Type B pancreatic cell (in vitro differentiated cells): ENCODE data around the gene CCDC12. TPM values are rescaled to one million over a fixed set of nuclear protein-coding genes. Genes with fewer than 3 reads are reported as not detected.
A peak's percentile ranks its signal among the peaks of the same experiment; 100 is the strongest.

ENCODE experiments used
- DNase-seq: peaks from one replicate; pipeline ENCODE4 v3.0.0; 2021; ENCODE audit warnings: mixed read lengths; ENCODE audit not compliant: unreplicated experiment; ENCODE audit errors: extremely low spot score
- H3K27ac Mint-ChIP-seq: 2 replicates; pipeline ENCODE4 v1.8.0; 2021; ENCODE audit warnings: mild to moderate bottlenecking, mixed read lengths
- H3K27me3 Mint-ChIP-seq: 2 replicates; pipeline ENCODE4 v1.8.0; 2021; ENCODE audit warnings: mixed read lengths
- H3K36me3 Mint-ChIP-seq: 2 replicates; pipeline ENCODE4 v1.8.0; 2021; ENCODE audit warnings: mixed read lengths
- H3K4me1 Mint-ChIP-seq: one replicate; pipeline ENCODE4 v1.8.0; 2021; ENCODE audit warnings: mixed read lengths; ENCODE audit not compliant: unreplicated experiment
- H3K4me3 Mint-ChIP-seq: 2 replicates; pipeline ENCODE4 v1.8.0; 2021; ENCODE audit warnings: mild to moderate bottlenecking, mixed read lengths
- H3K9me3 Mint-ChIP-seq: 2 replicates; pipeline ENCODE4 v1.8.0; 2021; ENCODE audit warnings: mixed read lengths
- total RNA-seq: library from RNA; stranded (reverse); gene quantifications from 2 replicates; pipeline ENCODE4 v1.2.1, GENCODE V29; 2021; ENCODE audit warnings: low replicate concordance
- TF ChIP-seq, protein P1 (sequence below): fragments of 200-600 bp; sonication (generic); conservative IDR thresholded peaks from 2 replicates; pipeline ENCODE4 v1.5.0; 2021; ENCODE audit warnings: antibody characterized with exemption, mild to moderate bottlenecking

Gene CCDC12
- total RNA-seq, 1 donor from 2014 or later: 46.7 TPM

DNA sequence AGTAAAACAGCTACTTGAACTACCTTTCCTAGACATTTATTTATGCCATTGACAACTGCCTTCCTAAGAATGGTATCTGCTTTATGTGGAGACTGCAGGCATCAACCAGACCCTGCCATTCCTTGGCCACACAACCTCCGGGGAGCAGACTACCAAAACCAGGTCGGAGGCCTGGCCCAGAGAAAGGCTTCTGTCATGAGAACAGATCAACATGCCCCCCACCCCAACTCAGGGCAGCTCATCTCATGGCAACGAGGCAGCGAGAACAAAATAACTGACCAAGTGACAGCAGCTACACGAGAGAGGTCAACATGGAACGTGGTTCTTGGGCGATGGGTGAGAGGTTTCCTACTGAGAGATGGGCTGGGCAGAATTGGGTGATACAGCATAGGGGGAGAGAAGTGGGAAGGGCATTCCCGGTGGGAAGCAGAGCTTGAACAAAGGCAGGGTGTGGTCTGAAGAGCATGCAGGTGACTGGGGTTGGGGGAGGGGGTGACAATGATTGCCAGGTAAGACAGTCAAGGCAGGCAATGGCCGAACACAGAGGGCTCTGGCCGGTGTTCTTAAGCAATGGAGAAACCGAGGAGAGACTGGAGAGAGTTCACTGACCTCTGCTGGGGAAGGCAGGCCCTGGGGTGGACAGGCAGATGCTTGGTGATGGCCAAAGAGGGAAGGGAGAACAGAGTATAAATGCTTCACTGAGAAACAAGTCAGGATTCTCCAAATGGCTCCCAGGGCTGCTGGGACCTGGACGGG is 33.9 kb downstream of the CCDC12 start:
- Mint-ChIP-seq H3K4me1 (peaks cover 69% of the 10 kb centered on the region), H3K9me3 (peaks cover 9% of the 10 kb centered on the region), H3K27ac (peak overlapping the region; percentile 97), H3K27me3 (no peaks in the 10 kb centered on the region), H3K36me3 (peaks cover 42% of the 10 kb centered on the region), H3K4me3 (peak overlapping the region; percentile 65)
- DNase-seq: no peak
- TF ChIP-seq, protein P1, sequence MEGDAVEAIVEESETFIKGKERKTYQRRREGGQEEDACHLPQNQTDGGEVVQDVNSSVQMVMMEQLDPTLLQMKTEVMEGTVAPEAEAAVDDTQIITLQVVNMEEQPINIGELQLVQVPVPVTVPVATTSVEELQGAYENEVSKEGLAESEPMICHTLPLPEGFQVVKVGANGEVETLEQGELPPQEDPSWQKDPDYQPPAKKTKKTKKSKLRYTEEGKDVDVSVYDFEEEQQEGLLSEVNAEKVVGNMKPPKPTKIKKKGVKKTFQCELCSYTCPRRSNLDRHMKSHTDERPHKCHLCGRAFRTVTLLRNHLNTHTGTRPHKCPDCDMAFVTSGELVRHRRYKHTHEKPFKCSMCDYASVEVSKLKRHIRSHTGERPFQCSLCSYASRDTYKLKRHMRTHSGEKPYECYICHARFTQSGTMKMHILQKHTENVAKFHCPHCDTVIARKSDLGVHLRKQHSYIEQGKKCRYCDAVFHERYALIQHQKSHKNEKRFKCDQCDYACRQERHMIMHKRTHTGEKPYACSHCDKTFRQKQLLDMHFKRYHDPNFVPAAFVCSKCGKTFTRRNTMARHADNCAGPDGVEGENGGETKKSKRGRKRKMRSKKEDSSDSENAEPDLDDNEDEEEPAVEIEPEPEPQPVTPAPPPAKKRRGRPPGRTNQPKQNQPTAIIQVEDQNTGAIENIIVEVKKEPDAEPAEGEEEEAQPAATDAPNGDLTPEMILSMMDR: no peak

DNA sequence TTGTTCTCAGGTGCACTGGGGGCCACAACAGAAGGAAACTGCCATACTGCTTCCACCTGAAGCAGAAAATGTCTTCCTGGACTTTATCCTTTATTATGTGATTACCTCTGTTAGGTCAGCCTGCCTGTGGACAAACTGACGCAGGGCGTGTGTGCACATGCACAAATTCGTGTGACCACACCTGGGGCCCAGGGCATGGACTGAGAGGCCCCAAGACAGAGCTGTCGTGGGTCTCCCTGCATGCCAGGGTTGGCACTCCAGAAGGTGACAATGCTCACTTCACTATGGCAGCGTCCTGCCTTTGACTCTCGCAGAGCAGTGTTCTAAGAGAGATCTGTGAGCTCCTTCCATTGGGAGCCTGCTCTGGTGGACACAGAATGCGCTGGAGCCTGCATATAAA is 34.5 kb downstream of the CCDC12 start:
- H3K36me3 Mint-ChIP-seq: peaks cover 41% of the 10 kb centered on the region
- H3K27ac Mint-ChIP-seq: peak overlapping the region; percentile 97
- H3K4me3 Mint-ChIP-seq: no peak overlapping the region
- H3K27me3 Mint-ChIP-seq: no peaks in the 10 kb centered on the region
- H3K4me1 Mint-ChIP-seq: peaks cover 66% of the 10 kb centered on the region
- peaks cover 9% of the 10 kb centered on the region for H3K9me3 Mint-ChIP-seq
- DNase-seq: no peak
- TF ChIP-seq, protein P1: no peak

DNA sequence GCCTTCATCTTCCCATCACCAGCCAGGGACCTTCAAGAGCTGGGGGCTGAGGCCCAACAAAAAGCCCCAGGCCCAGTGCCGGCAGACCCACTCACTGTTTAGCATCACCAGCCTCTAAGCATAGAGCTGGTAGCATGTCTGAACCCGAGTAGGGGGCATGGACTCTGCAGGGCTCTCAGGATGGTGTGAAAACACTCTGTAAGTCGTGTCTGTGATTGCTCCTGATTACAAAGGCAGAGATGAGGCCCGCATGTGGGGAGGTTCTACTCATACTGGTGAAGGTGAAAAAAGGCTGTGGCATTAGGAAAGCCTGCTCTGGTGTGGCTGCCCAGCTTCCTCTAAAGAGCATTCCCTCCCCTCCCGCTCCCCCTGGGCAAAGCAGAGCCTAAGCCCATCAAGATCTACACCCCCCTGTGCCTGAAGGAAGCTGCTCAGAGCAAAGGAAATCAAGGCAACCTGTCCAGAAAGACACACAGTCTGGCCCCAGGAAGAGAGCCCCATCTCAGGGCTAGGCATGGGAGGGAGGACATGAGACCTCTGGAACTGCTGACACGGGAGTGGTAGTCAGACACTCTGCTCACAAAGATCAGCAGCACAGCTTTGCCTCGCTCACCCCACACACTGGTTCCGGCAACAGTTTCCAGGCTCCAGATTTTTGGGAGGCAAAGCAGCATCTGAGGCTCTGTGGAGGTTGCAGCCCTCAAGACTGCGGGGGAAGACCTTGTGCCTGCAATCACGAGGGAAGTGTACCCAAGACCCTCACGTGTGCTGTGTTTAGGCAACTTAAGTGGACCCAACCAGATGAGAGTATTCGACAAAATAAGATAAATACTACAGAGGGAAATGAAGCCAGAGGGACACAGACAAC is 36.7 kb downstream of the CCDC12 start:
- TF ChIP-seq, protein P1: no peak
- Mint-ChIP-seq H3K4me1 (peaks cover 62% of the 10 kb centered on the region), H3K9me3 (no peaks in the 10 kb centered on the region), H3K27ac (peak overlapping the region; percentile 77), H3K4me3 (peak overlapping the region; percentile 17), H3K36me3 (peaks cover 34% of the 10 kb centered on the region), H3K27me3 (no peaks in the 10 kb centered on the region)
- no peak for DNase-seq

DNA sequence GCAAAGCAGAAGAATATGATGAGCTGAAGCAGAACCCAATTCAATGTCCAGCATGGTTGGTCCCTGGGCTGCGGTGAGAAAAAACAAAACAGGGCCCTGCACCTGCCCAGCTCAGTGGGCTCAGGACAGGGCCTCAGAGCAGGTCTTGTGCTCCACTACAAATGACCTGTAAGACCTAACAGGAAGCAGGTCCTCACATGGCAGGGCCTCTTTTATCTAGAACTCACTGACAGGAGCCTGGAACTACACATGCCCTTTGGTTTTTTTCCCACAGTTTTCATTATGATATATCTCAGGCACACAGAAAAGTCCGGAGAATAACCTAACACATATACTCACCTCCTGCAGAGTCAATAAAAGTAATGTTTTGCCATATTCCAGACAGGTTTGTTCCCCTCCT is 38.4 kb downstream of the CCDC12 start:
- Mint-ChIP-seq H3K4me1 (peaks cover 46% of the 10 kb centered on the region), H3K27ac (peak overlapping the region; percentile 55), H3K27me3 (no peaks in the 10 kb centered on the region), H3K9me3 (no peaks in the 10 kb centered on the region), H3K4me3 (no peak overlapping the region), H3K36me3 (peaks cover 34% of the 10 kb centered on the region)
- TF ChIP-seq, protein P1: no peak
- no peak for DNase-seq

DNA sequence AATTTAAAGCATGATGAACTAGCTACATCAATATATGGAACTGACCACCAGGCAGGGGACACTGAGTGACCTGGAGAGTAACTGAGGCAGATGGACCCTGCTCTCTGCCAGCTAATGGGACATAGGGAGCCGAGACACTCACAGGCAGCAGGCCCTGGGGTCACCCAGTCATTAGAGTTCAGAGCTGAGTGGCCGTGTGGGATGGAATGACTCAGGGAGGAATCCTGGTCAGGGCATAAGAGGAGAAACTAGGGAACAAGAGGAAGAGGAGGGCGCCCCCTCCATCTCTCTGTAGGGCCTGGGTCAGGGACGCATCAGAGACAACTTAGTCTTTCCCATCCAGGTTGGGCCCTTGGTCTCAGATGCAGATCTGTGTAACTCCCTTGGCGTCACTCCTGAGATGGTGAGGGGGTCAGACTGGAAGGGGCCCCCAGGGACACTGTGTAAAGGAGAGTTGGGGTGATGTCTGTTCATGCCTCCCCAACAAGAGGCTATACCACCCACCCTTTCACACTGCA is 39.8 kb downstream of the CCDC12 start:
- peak overlapping the region; percentile 69 for H3K27ac Mint-ChIP-seq
- peaks cover 43% of the 10 kb centered on the region for H3K4me1 Mint-ChIP-seq
- no peak for DNase-seq
- TF ChIP-seq, protein P1: no peak
- no peak overlapping the region for H3K4me3 Mint-ChIP-seq
- no peaks in the 10 kb centered on the region for H3K9me3 Mint-ChIP-seq
- peaks cover 28% of the 10 kb centered on the region for H3K36me3 Mint-ChIP-seq
- H3K27me3 Mint-ChIP-seq: no peaks in the 10 kb centered on the region
